GM12892 (cell line): ENCODE data around the gene TMEM184B.

Experiments used
- POLR2A ChIP-seq: IDR thresholded peaks from 2 replicates; pipeline ENCODE4 v1.6.1; 2011; ENCODE audit warnings: low read depth, low read length, control low read depth
- POLR2AphosphoS5 ChIP-seq: IDR thresholded peaks from 2 replicates; pipeline ENCODE4 v1.6.1; 2011; ENCODE audit warnings: low read depth, low read length, control low read depth

DNA sequence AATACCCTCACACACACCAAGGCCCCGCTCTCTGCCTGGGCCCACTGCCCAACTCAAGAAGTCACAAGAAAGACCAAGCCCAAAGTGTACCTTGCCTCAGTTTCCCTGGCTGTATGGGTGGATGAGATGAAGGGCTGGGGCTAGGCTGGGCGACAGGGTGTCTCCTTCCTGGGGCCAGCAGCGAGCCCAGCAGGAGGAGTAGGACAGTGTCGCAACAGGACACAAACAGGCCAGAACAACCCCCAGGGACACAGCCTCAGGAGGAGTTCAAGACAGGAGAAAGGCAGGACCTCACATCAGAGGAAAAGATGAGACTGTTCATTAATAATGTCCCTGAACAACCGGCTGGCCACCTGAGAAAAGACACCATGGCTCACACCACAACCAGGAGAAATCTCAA is 31.2 kb upstream of the TMEM184B start:
- TF ChIP-seq POLR2A (no peak), POLR2AphosphoS5 (no peak)
